ENCODE data around the gene MTARC2.

MTARC2 gene

DNA sequence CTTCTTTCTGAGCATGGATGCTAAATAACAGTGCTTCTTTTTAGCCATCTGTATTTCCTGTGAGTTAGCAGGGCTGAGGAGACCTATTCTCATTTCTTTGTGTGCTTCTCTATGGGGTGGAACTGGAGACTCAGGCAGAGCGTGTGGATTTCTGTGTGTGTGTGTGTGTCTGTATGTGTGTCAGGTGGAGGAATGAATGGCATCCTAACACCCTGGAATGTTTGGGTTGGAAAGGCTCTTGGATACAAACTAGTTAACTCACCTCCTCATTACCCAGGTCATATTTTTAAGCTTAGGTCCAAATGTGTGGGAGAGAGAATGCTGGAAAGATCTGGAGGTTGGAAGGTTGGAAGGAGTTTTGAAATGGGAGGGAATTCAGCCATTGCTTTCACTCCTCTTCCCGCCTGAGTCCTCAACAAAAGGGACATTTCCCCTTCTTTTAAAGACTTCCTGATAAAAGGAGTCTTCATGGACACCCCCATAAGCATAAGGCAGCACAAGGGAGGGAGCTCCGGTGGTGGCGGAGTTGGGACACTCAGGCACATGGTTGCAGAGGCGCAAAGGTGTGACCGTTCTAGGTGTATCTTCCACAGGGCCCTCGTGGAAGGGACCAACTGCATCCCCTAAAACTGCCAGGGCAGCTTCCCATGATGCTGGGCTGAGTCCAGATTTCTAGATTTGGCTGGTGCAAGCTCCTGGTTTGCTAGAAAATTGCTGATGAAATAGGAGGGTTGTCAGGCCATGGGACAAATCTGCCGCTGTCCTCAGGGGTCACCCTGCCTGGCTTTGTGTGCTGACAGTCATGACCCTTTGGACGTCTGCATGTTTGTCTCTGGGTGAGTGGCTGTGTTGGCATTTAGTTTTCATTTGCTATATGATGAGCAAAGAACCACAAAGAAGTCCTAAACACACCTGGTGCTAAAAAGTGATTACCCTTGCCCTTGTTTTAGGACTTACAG is 76.2 kb downstream of the MTARC2 start:
- DNase-seq (ENCODE audit: low read depth in 2 of 2, low spot score in 1 of 2): no peak

DNA sequence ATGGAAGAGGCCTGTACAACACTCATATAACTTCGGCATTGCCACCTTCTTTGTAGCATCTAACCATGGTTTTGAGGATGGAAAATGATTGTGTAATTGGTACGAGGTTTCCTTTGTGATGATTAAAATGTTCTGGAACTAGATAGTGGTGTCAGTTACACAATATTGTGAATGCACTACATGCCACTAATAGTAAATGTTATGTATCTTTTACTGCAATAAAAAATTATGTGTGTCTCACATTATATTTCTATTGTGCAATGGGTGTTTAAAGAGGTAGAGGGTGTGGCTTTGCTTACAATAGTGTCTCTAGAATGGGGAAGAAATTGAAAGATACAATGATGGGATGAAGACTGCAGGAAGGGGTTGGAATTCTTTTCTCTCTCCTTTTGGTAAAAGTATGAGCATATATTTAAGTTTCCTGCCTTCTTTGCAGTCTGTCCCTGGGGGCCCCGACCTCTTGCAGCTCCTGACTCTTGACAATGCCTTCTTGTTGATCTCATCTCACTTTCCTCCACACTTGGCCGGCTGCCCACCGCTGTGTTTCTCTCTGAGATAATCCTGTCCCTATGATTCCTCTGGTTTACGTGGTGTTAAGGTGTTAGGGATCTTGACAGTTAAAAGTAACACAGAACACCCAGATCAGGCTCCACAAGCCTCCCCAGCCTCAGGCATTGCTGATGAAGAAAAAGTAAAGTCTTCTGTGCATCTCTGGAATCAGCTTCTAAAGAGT is 77.9 kb downstream of the MTARC2 start:
- no peak for DNase-seq (ENCODE audit: low read depth in 2 of 2, low spot score in 1 of 2)

DNA sequence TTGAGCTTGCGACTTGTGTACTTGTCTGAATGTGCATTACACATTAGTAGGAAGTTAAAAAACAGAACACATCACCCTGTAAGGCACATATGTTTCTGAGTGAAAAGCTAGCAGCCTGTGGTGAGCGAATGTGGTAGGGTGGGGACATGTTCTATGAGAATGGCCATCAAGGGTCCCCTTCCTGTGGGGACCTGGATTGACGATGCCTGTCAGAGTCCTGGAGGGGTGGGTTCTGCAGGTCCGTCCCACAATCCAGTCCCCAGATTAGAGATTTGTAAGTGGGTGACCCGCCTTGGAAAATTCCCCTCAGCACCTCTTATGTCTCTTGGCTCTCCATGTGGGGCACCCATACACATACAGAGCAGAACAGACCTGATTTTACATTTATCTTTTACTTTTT is 78.6 kb downstream of the MTARC2 start:
- no peak for DNase-seq (ENCODE audit: low read depth in 2 of 2, low spot score in 1 of 2)

DNA sequence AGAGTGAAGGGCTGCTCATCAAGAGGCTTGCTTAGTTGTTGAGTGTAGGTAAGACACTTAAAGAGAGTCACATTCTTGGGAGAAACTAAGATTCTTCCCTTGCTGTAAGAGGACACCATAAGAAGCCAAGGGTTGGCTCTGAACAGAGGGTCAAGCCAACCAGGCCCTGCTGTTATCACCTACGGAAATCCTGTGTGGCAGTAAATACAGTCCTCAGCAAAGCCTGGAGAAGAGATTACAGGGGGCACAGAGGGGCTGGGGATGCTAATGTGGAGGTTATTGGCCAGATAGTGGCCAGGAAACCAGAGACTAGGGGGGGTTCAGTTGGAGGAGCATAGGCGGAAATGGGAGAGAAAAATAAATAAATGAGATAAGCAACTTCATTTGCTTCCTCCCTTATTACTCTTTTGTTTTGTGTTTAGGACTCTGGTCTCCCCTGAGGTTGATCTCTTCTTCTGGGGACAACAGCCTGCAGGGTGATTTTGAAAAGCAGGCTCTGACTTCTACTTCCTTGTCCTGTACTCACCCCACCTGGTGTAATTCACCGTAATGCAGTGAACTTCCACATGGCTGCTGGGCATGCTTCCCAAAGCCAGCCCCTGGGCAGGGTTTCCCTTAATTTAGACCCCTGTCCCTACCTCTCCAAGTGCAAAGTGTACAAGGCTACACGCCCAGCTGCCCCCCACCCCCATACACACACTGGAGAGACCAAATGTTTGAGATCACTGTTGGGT is 79.5 kb downstream of the MTARC2 start:
- DNase-seq (ENCODE audit: low read depth in 2 of 2, low spot score in 1 of 2): no peak

DNA sequence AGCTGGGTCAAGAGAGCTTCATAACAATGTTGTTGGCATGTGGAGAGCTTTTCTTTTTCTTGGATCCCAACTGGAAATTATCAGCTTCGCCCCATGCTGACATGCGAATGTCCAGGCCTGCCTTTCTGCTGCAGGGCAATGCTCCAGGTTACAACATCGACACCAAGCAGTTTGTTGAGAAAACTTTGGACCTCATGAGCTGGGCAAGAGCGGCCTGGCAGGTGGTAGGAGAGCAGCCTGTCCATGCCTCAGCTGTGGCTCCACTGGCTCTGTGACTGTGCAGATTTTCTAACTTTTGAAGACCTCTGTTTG is 80.0 kb downstream of the MTARC2 start:
- no peak for DNase-seq (ENCODE audit: low read depth in 2 of 2, low spot score in 1 of 2)

DNA sequence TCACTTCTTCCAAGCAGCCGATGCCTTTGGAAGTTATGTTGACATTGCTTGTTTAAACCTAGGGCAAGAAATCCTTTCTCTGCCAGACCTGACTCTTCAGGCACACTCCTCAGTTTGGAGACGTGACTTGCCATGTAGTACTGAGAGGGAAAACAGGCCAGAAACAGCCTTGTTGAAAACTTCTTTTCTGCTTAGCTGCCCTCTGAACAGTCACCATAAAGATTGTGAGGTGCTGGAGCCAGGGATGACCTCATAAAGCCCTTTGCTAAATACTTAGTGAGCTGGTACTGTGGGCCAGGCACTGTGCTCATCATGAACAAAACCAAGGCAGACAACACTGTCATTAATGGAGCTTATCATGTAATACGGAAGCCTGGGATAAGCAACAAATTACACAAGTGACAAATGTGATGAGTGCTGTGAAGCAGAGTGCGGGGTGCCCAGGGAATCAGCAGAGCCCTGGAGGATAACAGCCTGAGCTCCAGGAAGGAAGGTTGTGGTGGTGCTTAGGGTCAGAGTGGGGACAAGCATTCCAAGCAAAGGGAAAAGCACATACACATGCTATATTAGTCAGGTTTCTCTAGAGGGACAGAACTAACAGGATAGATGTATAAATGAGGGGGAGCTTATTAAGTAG is 80.9 kb downstream of the MTARC2 start:
- no peak for DNase-seq (ENCODE audit: low read depth in 2 of 2, low spot score in 1 of 2)

DNA sequence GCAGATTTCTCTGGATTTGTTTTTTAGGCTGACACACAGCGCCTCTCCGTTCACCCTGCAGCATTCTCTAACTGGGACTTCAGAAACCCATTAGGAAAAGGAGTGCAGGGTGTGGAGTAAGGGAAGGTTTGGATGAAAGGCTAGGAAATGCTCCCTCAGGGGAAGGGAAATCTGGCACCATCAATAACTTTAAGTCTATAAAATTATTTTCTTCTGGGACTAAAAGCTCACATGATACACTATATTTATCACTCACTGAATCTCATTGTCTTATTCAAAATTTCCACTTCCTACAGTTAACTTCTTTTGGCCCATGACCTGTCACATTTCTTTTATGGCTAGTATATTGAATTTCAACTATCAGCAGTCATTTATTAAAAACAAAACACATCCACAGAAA is 85.3 kb downstream of the MTARC2 start:
- DNase-seq (ENCODE audit: low read depth in 2 of 2, low spot score in 1 of 2): no peak
